KOPT-K1 (cell line): Measurements from ENCODE around the gene INVS.

Experiments used
- H3K27ac ChIP-seq: fragments of 200-600 bp; sonication (generic); 2 replicates; pipeline ENCODE4 v1.5.1; 2016; ENCODE audit warnings: antibody characterized with exemption, mild to moderate bottlenecking, low read depth, low read length; ENCODE audit not compliant: poor library complexity, severe bottlenecking
- H3K36me3 ChIP-seq: fragments of 200-600 bp; sonication (generic); 2 replicates; pipeline ENCODE4 v1.5.1; 2017; ENCODE audit warnings: antibody characterized with exemption, mild to moderate bottlenecking, low read length, moderate library complexity; ENCODE audit not compliant: insufficient read depth
- H3K9me3 ChIP-seq: fragments of 200-600 bp; sonication (generic); 2 replicates; pipeline ENCODE4 v1.5.1; 2017; ENCODE audit warnings: antibody characterized with exemption, low read length, mild to moderate bottlenecking; ENCODE audit not compliant: insufficient read depth, poor library complexity, severe bottlenecking

Gene INVS

DNA sequence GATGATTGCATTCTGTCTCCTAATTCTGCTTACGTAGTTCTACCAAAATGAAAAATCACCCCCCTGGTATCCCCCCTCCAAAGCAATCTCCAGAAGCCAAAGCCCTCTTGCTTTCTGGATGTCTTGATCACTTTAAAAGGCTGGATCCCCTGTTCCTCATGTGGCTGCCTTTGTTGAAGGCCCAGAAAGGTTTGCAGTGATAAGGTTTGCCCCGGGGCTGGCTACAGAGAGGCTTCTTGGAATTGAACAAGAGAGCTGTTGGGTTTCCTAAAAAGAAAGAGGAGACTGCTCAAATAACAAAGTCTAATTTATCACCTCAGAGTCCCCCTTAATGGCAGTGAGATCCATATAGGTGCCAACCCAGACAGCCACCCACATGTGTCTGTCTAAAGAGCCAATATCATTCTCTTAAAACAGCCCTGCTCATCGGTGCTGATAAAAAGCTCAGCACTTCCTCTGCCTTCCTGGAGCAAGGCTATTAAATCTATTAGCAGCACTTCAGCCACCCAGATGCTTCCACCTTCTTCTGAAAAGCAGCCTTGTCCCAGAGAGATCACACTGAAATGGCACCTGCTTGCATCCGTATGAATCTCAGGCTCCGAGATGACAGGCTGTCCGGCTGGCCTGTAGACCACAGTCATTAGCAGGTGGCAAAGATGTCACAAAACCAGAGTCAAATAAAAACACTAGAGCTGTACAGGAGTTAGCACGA lies 182.8 kb downstream of the INVS start:
- Histone ChIP-seq H3K9me3 (no peaks in the 10 kb centered on the region), H3K27ac (no peak overlapping the region), H3K36me3 (peaks cover 37% of the 10 kb centered on the region)

DNA sequence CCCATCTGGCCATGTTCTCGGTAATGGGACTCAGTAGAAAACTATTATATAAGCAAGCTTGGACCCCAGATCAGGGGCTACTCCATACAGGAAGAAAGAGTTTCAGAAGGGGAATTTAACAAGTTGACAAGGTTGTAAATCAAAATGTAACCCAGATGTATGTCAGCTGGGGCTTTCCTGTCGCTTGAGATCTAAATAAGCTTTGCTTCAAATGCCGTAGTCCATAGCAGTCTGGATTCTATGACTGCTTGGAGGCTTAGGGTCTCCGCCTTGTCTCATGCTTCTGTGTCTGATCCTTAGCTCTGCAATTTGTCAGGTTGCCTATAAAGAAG lies 183.3 kb downstream of the INVS start:
- peaks cover 37% of the 10 kb centered on the region for H3K36me3 ChIP-seq
- H3K27ac ChIP-seq: no peak overlapping the region

DNA sequence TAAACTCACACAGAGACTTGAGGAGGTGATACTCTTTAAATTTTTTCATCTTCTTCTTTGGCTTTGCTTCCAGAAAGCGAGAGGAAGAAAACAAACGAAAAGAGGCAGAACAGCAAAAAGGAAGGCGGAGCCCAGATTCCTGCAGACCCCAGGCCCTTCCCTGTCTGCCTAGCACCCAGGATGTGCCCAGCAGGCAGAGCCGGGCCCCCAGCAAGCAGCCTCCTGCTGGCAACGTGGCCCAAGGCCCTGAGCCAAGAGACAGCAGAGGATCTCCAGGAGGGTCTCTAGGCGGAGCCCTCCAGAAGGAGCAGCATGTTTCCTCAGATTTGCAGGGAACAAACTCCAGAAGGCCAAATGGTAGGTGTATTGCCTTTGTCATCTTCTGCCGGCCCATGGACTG lies 185.2 kb downstream of the INVS start:
- Histone ChIP-seq H3K36me3 (peaks cover 54% of the 10 kb centered on the region), H3K9me3 (peaks cover 15% of the 10 kb centered on the region), H3K27ac (no peak overlapping the region)

More for the DNA sequence above, 183.3 kb downstream of the INVS start:
- no peaks in the 10 kb centered on the region for H3K9me3 ChIP-seq

DNA sequence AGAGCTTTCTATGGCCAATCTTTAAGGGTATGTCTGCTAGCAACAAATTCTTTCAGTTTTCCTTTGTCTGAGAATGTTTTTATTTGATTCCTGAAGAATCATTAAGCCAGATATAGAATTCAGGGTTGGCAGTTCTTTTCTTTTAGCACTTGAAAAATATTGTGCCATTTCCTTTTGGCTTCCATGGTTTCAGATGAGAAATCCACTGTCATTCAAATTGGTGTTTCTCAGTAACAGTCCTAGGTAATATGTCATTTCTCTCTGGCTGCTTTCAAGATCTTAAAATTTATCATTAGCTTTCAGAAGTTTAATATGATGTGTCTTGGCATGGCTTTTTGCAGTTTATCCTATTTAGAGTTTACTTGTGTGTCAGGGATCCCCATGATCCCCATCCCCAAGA lies 186.0 kb downstream of the INVS start:
- no peak overlapping the region for H3K27ac ChIP-seq
- peaks cover 15% of the 10 kb centered on the region for H3K9me3 ChIP-seq
- peaks cover 62% of the 10 kb centered on the region for H3K36me3 ChIP-seq

DNA sequence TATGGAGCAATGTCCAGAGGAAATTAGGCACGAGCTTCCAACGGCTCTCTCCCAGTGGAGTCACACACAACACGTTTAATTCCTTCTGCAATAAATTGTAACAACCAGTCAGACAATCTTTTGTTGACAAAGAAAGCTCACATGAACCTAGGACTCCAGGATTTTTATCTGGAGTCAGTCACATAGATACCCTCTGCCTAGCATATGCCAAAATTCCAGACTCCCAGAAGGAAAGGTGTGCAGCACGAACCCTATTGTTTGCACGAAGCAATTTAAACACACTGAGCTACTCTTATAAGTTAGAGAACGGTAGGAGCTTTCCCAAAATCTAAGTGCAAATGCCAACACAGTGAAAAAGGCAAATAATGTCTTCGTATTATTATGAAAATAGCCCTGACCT lies 186.6 kb downstream of the INVS start:
- H3K9me3 ChIP-seq: peaks cover 15% of the 10 kb centered on the region
- no peak overlapping the region for H3K27ac ChIP-seq
- H3K36me3 ChIP-seq: peaks cover 67% of the 10 kb centered on the region

DNA sequence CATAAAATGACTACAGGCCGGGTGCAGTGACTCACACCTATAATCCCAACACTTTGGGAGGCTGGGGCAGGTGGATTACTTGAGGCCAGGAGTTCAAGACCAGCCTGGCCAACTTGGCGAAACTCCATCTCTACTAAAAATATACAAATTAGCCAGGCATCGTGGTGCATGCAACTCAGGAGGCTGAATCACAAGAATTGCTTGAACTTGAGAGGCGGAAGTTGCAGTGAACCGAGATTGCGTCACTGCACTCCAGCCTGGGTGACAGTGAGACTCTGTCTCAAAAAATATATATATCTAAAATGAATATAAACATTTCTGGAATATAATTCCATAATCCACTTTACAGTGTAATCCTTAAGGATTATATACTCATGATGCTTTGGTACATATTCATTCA lies 187.2 kb downstream of the INVS start:
- H3K27ac ChIP-seq: no peak overlapping the region
- peaks cover 15% of the 10 kb centered on the region for H3K9me3 ChIP-seq
- peaks cover 73% of the 10 kb centered on the region for H3K36me3 ChIP-seq

DNA sequence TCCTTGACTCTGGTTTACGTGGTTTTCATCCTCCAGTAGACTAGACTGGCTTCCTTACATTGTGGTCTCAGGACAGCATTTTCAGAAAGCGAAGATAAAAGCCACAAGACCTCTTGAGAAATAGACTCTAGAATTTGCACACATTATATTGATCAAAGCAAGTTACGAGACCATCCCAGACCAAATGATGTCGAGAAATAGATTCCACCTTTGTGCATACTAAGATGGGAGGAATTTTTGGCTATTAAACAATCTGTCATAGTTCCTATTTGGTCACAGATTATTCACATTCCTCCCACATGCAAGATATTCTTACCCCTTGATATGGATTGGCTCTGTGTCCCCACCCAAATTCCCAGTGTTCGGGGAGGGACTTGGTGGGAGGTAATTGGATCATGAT lies 188.1 kb downstream of the INVS start:
- Histone ChIP-seq H3K9me3 (peaks cover 15% of the 10 kb centered on the region), H3K27ac (no peak overlapping the region), H3K36me3 (peaks cover 82% of the 10 kb centered on the region)

DNA sequence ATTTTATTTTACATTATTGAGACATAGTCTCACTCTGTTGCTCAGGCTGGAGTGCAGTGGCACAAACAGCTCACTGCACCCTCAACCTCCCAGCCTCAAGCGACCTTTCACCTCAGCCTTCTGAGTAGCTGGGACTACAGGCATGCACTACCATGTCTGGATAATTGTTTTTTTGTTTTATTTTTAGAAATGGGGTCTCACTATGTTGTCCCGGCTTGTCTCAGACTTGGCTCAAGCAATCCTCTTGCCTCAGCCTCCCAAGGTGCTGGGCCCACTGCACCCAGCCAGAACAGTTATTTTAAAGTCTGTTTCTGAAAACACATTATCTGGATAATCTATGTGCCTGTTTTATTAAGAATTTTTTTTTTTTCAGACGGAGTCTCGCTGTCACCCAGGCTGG lies 191.7 kb downstream of the INVS start:
- Histone ChIP-seq H3K36me3 (peaks cover 95% of the 10 kb centered on the region), H3K9me3 (peaks cover 15% of the 10 kb centered on the region), H3K27ac (no peak overlapping the region)

DNA sequence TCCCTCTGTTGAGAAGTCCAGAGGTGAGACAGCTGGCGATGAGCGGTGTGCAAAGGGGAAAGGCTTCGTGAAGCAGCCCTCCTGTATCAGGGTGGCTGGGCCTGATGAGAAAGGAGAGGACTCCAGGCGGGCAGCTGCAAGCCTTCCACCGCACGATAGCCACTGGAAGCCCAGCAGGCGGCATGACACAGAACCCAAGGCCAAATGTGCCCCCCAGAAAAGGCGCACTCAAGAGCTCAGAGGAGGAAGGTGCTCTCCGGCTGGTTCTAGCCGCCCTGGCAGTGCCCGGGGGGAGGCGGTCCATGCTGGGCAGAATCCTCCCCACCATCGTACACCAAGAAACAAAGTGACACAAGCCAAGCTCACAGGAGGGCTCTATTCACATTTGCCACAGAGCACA lies 193.4 kb downstream of the INVS start:
- Histone ChIP-seq H3K27ac (no peak overlapping the region), H3K9me3 (peaks cover 15% of the 10 kb centered on the region), H3K36me3 (peaks cover 99% of the 10 kb centered on the region)

DNA sequence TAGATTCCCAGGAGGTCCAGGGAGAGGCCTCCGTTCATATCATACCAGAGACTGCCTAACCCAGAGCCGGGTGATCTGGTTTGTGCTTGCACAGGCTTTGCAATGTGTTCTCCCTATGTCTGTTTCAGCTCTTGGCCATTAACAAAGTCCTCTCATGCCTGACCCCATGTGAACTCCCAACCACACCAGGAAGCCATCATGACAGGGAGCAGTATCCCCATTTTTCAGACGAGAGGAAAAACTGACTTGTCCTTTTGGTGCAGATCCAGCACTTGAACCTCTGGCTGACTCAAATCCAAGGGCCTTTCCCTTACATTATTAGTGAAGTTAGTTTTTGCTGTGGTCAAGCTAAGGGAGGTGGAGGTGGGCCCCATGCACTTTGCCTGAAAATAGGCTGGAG lies 195.3 kb downstream of the INVS start:
- H3K27ac ChIP-seq: no peak overlapping the region
- no peaks in the 10 kb centered on the region for H3K9me3 ChIP-seq
- H3K36me3 ChIP-seq: peaks cover 98% of the 10 kb centered on the region

DNA sequence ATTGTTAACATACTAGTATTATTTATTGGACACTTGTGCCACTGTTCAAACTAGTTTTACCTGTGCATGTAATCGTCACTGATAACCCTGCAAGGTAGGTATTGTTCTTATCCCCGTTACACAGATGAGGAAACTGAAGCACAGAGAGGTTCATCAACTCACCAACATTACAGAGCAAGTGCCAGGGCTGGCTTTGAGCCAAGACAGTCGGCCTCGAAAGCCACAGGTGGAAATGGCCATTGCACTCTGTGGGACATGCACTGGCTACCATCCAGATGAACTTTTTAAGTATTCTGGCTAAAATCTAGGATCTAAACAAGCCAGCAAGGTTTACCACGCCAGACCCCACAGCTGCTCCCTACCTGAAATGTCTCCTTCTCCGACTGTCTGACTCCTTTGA lies 195.8 kb downstream of the INVS start:
- H3K27ac ChIP-seq: no peak overlapping the region
- H3K9me3 ChIP-seq: no peaks in the 10 kb centered on the region
- peaks cover 98% of the 10 kb centered on the region for H3K36me3 ChIP-seq

DNA sequence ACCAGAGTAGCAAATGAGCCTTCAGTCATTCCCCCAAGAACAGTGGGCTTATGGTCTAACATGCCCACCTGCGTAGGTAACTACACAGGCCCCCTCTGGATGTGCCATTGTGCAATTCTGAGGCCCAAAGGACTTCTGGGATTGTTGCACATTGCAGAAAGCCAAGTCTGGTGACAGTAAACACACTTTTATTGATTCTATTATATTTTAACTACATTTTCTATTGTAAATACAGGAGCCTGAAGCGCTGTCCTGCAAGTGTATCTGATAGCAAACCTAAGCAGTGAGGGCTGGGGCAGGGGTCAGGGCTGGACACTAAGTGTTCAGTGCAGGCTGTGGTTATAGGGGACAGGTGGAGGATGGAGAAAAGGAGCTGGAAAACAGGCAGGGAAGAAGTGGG lies 196.2 kb downstream of the INVS start:
- Histone ChIP-seq H3K27ac (no peak overlapping the region), H3K36me3 (peaks cover 98% of the 10 kb centered on the region), H3K9me3 (no peaks in the 10 kb centered on the region)

DNA sequence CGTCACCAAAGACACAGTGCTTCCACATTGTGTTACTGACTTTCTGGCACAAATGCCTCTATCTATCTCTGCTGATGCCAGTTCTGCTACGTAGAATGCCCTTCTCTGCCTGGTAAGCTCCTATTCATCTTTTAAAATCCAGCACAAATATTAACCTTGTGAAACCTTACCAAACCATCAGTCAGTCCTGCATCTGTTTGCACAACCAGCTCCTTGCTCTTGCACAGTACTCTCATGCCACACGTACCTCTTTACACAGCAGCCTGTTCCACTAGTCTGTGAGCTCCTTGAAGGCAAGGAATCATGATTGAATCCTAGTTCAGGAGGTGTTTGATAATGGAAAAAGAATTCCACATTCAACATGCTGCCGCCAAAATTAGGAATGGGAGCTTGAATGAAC lies 197.4 kb downstream of the INVS start:
- H3K36me3 ChIP-seq: peaks cover 99% of the 10 kb centered on the region
- H3K27ac ChIP-seq: no peak overlapping the region
- H3K9me3 ChIP-seq: no peaks in the 10 kb centered on the region

DNA sequence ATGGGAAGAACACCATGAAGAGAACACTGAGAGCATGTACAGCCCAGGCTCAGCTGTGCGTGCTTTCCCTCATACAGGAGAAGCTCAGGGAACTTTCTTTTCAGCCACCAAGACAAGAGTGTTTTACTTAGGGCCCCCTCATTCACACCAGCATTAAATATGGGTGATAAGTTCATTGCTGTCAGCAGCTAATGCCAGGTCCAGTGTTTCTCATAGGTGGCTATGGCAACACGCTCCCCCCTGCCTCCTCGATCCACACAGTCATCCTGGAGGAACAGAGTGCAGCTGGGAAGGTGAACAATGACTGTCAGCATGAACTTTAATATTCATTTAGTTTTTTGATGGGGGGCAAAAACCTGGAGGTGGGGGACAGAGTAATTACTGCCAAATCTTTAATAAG lies 199.3 kb downstream of the INVS start:
- Histone ChIP-seq H3K36me3 (peaks cover 99% of the 10 kb centered on the region), H3K27ac (no peak overlapping the region), H3K9me3 (no peaks in the 10 kb centered on the region)

DNA sequence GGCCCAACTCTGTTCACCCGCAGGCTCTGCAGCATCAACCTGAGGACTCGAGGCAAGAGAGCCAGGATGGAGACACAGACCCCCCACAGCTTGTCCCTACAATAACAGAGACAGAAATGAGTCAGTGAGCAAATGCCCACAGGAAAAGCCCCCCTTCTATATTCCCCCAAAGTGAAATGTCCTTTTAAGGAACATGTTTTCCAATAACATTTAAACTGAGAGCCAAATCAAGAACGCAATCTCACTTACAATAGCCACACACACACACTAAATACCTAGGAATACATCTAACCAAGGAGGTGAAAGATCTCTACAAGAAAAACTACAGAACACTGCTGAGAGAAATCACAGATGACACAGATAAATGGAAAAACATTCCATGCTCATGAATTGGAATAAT lies 204.7 kb downstream of the INVS start:
- H3K9me3 ChIP-seq: no peaks in the 10 kb centered on the region
- H3K36me3 ChIP-seq: peaks cover 98% of the 10 kb centered on the region
- H3K27ac ChIP-seq: no peak overlapping the region

DNA sequence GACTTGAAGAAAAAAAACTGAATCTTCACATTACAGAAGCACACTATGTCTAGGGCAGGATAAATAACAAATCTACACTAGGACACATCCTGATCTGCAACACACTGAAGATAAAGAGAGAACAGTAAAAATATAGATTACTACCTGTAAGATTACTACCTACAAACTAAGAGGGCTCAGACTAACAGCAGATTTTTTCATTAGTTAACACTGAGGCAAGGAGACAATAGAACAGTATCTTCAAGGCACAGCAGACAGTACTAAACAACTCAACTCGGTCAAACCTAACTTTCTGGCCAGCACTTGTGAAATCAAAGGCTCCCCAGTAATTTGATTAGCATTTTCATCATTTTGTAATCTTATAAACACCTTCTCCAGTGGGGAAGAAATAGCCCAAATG lies 207.2 kb downstream of the INVS start:
- Histone ChIP-seq H3K27ac (no peak overlapping the region), H3K9me3 (no peaks in the 10 kb centered on the region), H3K36me3 (peaks cover 98% of the 10 kb centered on the region)
